NCI-H2107 treated with DMSO at 0.1 percent for 48 hours (cell line): ENCODE measurements around the gene CCDC91.
"Not testable (repeated sequence)": the region's sequence is repeated elsewhere in the genome, so short reads cannot be mapped to it uniquely, and the experiment has no call there.

Experiments
- DNase-seq: peaks from one replicate; lab custom pipeline; 2025; ENCODE audit not compliant: unreplicated experiment; lab: John Stamatoyannopoulos, UW

Gene CCDC91

DNA sequence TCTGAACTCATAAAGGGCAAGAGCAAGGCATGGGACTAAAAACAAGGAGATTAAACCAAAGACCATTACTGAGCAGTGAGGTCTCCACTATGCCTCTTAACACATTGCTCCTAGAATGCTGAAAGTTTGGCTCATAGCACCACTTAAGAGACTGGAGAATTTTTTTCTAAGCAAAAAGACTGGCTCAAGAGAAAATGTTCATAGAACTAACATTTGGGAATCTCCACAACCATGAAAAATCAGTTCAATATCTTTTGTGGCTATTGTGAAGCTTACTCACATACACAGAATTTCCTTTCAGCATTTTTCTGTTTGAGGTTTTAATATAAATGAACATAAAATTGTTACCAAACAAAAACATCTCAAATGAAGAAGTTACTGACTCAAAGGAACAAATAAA lies 255.8 kb downstream of the CCDC91 start:
- DNase-seq = no peak

- no peak for DNase-seq
Observed at GRCh38 chr12:28453686-28454085, 263.4 kb downstream of the CCDC91 start.

GRCh38 chr12:28456934-28457710 lies 266.9 kb downstream of the CCDC91 start:
- no peak for DNase-seq

GRCh38 chr12:28457785-28458184 lies 267.5 kb downstream of the CCDC91 start:
- no peak for DNase-seq

DNA sequence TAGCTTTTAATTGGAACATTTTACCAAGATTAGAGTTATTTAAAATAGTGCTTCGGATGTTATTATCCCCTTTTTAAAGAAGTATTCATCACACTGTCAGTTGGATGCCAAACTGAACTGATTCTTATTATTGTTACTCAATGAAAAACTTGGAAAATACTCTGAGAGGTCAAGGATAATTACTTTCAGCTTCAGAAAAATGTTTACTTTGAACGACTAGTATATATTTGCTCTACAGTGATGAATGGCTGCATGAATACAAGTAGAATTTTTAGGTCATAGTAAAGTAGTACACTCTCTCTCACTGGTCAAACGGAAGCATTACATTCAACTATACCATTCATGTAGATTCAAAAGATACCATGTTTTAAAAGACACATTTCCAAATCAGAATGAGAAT lies 269.2 kb downstream of the CCDC91 start:
- DNase-seq = no peak

GRCh38 chr12:28460420-28461130 lies 270.3 kb downstream of the CCDC91 start:
- no peak for DNase-seq

- DNase-seq = no peak
Observed at GRCh38 chr12:28463396-28463795, 273.1 kb downstream of the CCDC91 start.

DNA sequence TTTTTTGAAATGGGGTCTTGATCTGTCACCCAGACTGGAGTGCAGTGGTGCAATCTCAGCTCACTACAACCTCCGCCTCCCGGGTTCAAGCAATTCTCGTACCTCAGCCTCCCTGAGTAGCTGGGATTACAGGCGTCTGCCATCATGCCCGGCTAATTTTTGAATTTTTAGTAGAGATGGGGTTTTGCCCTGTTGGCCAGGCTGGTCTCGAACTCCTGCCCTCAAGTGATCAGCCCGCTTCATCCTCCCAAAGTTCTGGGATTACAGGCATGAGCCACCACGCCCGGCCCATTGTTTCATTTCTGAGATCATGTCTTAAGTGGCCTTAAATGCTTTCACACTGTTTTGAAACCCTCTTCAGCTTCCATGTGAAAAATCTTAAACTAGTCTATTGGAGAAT lies 281.5 kb downstream of the CCDC91 start:
- not testable (repeated sequence) for DNase-seq

- not testable (repeated sequence) for DNase-seq
Observed at GRCh38 chr12:28476206-28476605, 285.9 kb downstream of the CCDC91 start.

GRCh38 chr12:28479097-28479496 lies 288.8 kb downstream of the CCDC91 start:
- DNase-seq = not testable (repeated sequence)

GRCh38 chr12:28479683-28480082 lies 289.4 kb downstream of the CCDC91 start:
- no peak for DNase-seq

- no peak for DNase-seq
Observed at GRCh38 chr12:28484156-28484555, 293.9 kb downstream of the CCDC91 start.

GRCh38 chr12:28486521-28486920 lies 296.3 kb downstream of the CCDC91 start:
- no peak for DNase-seq

DNA sequence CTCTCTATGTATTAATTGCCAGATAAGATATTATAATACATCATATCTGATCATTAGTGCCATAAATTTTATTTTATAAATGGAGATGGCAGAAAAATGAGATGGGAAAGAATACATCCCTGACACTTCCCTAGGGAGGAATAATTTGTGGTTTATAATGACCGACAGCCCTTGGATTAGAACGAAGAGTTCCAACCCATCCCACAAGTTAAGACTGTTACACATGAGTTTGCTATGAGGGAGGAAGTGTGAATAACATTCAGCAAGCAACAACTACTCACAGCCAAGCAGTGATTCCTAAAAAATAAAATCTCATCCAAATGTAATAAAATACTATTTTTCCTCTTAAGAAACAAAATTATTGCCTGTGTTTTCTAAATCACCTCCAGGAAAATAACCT lies 299.0 kb downstream of the CCDC91 start:
- DNase-seq = no peak

DNA sequence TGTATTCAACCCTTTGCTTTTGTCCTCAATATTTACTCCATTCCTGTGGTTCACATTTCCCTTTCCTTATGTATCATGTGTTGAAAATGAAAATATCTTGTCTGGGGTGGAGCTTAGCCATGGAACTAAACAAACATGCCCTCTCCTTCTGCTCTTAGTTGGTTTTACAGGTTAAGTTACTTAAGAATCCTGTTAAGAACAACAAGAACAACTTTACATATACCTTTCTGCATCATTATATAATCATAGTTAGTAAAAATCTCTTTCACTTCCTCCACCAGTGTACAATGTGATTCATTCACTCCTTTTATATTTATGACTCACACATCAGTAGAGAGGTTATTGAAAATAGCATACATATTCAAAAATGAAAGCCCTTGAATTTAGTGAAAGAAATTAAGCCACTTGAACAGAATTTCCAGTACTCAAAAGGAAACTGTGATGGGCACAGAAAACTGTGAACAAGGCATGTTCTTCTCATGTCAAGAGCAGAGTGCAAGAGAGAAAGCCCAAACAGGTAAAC lies 307.7 kb downstream of the CCDC91 start:
- DNase-seq = no peak

- DNase-seq = no peak
Observed at GRCh38 chr12:28498850-28499249, 308.6 kb downstream of the CCDC91 start.

DNA sequence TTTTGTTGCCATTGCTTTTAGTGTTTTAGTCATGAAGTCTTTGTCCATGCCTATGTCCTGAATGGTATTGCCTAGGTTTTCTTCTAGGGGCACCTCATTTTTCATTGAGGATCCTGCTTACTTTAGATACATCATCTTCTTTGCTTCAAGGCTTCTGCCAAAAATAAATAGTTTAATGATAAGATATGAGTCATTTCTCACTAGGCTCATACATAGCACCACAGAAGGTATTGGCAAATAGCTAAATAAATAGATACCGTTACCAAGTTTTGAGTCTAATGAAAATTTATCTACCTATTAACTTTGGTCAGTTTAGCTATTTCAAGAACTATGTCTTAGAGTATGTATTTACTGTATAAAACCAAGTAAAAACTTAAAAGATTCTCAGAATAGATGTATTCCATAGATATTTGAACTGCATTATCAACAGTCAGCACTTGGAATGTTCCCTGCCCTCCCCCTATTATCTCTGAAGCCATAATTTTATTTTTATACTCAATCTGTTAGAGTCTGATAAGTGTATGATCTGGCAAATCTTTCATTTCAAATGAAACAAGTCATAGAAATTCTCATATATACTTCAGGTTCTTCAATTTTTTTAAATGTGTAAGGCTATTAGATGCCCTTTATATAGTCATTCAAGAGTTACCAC lies 310.2 kb downstream of the CCDC91 start:
- no peak for DNase-seq

- DNase-seq = no peak
Observed at GRCh38 chr12:28506271-28506670, 316.0 kb downstream of the CCDC91 start.

DNA sequence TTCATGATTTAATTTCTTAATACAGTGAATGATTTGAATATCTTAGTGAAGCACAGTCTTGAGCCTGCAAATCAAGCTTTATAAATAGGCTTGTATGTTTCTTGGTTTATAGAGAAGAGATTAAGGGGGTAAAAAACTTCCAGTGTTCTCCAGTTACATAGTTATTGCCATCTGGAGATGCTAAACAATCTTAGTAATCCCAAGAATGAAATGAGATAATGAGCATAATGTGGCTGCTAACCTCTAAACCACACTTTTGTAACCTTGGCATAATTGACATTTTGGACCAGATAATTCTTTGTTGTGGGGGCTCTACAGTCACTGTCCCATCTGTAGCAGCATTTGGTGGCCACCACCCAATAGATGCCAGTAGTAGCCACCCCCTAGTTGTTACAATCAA lies 316.8 kb downstream of the CCDC91 start:
- DNase-seq = no peak

DNA sequence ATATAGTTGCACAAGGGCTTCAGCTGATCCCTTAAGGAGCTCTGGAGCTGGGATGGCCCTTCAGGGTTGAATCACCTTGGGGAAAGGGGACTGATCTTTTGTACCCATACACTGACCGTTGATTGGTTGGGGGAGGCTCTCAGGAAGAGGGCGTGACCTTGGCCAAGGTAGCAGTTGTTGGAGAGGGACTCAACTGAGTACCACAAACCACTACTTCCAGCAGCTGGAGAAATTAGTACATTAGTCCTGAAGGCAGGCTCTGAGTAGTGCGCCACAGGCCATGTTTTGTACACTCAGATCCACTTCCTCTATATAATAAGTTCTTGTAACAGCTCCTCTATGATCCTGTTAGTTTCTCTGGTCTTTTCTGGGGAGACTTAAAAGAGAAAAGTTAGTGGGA lies 317.6 kb downstream of the CCDC91 start:
- no peak for DNase-seq

DNA sequence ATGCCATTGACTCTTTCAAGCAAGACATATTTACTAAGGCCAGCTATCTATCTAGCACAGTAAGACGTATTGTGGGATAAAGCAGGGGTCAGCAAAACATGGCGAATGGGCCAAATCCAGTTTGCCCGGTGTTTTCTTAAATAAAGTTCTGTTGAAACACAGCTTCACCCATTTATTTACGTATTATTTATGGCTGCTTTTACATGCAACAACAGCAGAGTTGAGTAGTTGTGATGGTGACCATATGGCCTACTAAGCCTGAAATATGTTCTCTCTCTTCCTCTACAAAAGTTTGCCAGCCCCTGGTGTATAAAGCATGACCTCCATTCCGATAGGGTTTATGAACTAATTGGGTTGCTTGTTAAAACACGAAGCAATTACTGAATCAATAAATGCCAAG lies 322.1 kb downstream of the CCDC91 start:
- DNase-seq = no peak

DNA sequence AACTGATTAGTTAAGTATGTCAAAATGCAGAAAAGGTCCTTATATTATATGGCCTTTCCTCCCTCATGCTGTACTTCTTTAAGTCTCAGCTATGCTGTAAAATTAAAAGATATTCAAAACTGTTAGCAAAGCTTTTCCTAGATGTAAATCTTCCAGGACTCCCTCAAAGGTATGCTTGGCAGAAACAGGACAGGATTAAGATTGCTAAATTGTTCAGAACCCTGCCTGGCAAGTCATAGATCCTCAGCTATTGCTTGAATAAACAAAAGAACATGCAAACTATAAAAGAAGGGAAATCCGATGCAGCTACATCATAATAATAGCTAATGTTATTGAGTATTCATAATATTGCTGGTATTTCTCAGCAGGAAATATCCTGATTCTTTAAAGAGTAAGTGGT lies 322.6 kb downstream of the CCDC91 start:
- no peak for DNase-seq
